HepG2 (cell line): Measurements from ENCODE around the gene PURB. TPM values are rescaled to one million over a fixed set of nuclear protein-coding genes. Genes with fewer than 3 reads are reported as not detected.

Experiments
- ARNT ChIP-seq: fragments of 450-650 bp; IDR thresholded peaks from 2 replicates; pipeline ENCODE4 v1.6.1; 2017
- ATF7 ChIP-seq, 2 experiments: fragments of 450-650 bp in 1 of 2; sonication (generic) in 1 of 2; formaldehyde crosslinking in 1 of 2; IDR thresholded peaks; 2 replicates each; pipeline versions ENCODE4 v1.4.0 to v1.6.1; 2016 to 2020; ENCODE audit warnings: antibody characterized with exemption in 1 of 2, mild to moderate bottlenecking in 1 of 2, missing genetic modification reagents in 1 of 2
- BHLHE40 ChIP-seq: IDR thresholded peaks from 2 replicates; pipeline ENCODE4 v1.6.1; 2011; ENCODE audit warnings: low read length, improper control_type of control experiment
- BRD4 ChIP-seq: sonication (generic); formaldehyde crosslinking; IDR thresholded peaks from 2 replicates; pipeline ENCODE4 v1.4.0; 2020; ENCODE audit warnings: missing genetic modification reagents
- ESRRA ChIP-seq: sonication (generic); formaldehyde crosslinking; IDR thresholded peaks from 2 replicates; pipeline ENCODE4 v1.5.1; 2020; ENCODE audit warnings: mild to moderate bottlenecking, low read depth, missing genetic modification reagents
- IRX3 ChIP-seq: sonication (generic); formaldehyde crosslinking; IDR thresholded peaks from 2 replicates; pipeline ENCODE4 v1.8.1; 2023; ENCODE audit warnings: mild to moderate bottlenecking, low read depth, missing genetic modification reagents, borderline replicate concordance
- JUN ChIP-seq: sonication (generic); formaldehyde crosslinking; IDR thresholded peaks from 2 replicates; pipeline ENCODE4 v1.4.0; 2020; ENCODE audit warnings: mild to moderate bottlenecking, missing genetic modification reagents
- KDM1A ChIP-seq: IDR thresholded peaks from 2 replicates; pipeline ENCODE4 v1.6.1; 2016; ENCODE audit warnings: missing compliant biosample characterization
- KMT2A ChIP-seq: sonication (generic); formaldehyde crosslinking; IDR thresholded peaks from 2 replicates; pipeline ENCODE4 v1.4.0; 2020; ENCODE audit warnings: missing genetic modification reagents
- MAFK ChIP-seq, 2 experiments: IDR thresholded peaks in 1 of 2; conservative IDR thresholded peaks in 1 of 2; 2 replicates each; pipeline ENCODE4 v1.6.1; 2011; ENCODE audit warnings: improper control_type of control experiment in 2 of 2, low read length in 2 of 2
- NR2F6 ChIP-seq, 2 experiments: IDR thresholded peaks; 2 replicates each; pipeline ENCODE4 v1.6.1; 2016; ENCODE audit warnings: antibody characterized with exemption in 1 of 2, mild to moderate bottlenecking in 1 of 2
- PAF1 ChIP-seq: IDR thresholded peaks from 2 replicates; pipeline ENCODE4 v1.6.1; 2016; ENCODE audit warnings: missing genetic modification reagents, missing compliant biosample characterization
- RELA ChIP-seq: sonication (generic); formaldehyde crosslinking; IDR thresholded peaks from 2 replicates; pipeline ENCODE4 v1.4.0; 2020; ENCODE audit warnings: missing genetic modification reagents
- RFXANK ChIP-seq: IDR thresholded peaks from 2 replicates; pipeline ENCODE4 v1.6.1; 2016
- SKI ChIP-seq: fragments of 450-650 bp; IDR thresholded peaks from one replicate; pipeline ENCODE4 v1.6.1; 2018; ENCODE audit warnings: mild to moderate bottlenecking; ENCODE audit not compliant: partially characterized antibody
- STAG1 ChIP-seq: sonication (generic); formaldehyde crosslinking; IDR thresholded peaks from 2 replicates; pipeline ENCODE4 v1.4.0; 2020; ENCODE audit warnings: missing genetic modification reagents
- TAF15 ChIP-seq: fragments of 200-400 bp; formaldehyde crosslinking; IDR thresholded peaks from one replicate; pipeline ENCODE4 v1.6.1; 2018; ENCODE audit warnings: mild to moderate bottlenecking, low read depth, low read length; ENCODE audit not compliant: poor library complexity, severe bottlenecking
- TCF7L2 ChIP-seq: IDR thresholded peaks from 2 replicates; pipeline ENCODE4 v1.6.1; 2011; ENCODE audit warnings: mild to moderate bottlenecking, low read depth, low read length, moderate library complexity
- ZC3H4 ChIP-seq: sonication (generic); formaldehyde crosslinking; IDR thresholded peaks from 2 replicates; pipeline ENCODE4 v1.4.0; 2020; ENCODE audit warnings: missing genetic modification reagents, borderline replicate concordance
- ZFP1 ChIP-seq: IDR thresholded peaks from 2 replicates; pipeline ENCODE4 v1.6.1; 2016
- ZNF12 ChIP-seq: sonication (generic); formaldehyde crosslinking; IDR thresholded peaks from 2 replicates; pipeline ENCODE4 v1.5.0; 2020; ENCODE audit warnings: missing genetic modification reagents
- ZNF235 ChIP-seq: sonication (generic); formaldehyde crosslinking; IDR thresholded peaks from 2 replicates; pipeline ENCODE4 v1.8.1; 2023; ENCODE audit warnings: mild to moderate bottlenecking, missing genetic modification reagents, borderline replicate concordance
- ZNF30 ChIP-seq: sonication (generic); formaldehyde crosslinking; IDR thresholded peaks from 2 replicates; pipeline ENCODE4 v1.5.0; 2020; ENCODE audit warnings: mild to moderate bottlenecking, missing genetic modification reagents
- ZNF333 ChIP-seq: sonication (generic); formaldehyde crosslinking; IDR thresholded peaks from 2 replicates; pipeline ENCODE4 v1.4.0; 2020; ENCODE audit warnings: mild to moderate bottlenecking, missing genetic modification reagents, borderline replicate concordance
- ZNF350 ChIP-seq: sonication (generic); formaldehyde crosslinking; IDR thresholded peaks from 2 replicates; pipeline ENCODE4 v1.4.0; 2020; ENCODE audit warnings: mild to moderate bottlenecking, low read depth, missing genetic modification reagents, borderline replicate concordance
- ZNF549 ChIP-seq: sonication (generic); formaldehyde crosslinking; IDR thresholded peaks from 2 replicates; pipeline ENCODE4 v1.5.0; 2020; ENCODE audit warnings: missing genetic modification reagents
- ZNF883 ChIP-seq: sonication (generic); formaldehyde crosslinking; IDR thresholded peaks from 2 replicates; pipeline ENCODE4 v1.5.1; 2020; ENCODE audit warnings: mild to moderate bottlenecking, missing genetic modification reagents; ENCODE audit errors: not compliant biosample characterization
- polyA plus RNA-seq, 8 experiments: library from polyadenylated mRNA; depleted of rRNA in 3 of 8; stranded (reverse) in 7 of 8; unstranded in 1 of 8; fragments of >200 nt; fragmentation: Illumina TruSeq in 4 of 8; extraction: Trizol in 4 of 8; gene quantifications; 2 replicates each; pipeline versions ENCODE4 v1.2.1 to v1.2.3, GENCODE V29; 2011 to 2016; ENCODE audit warnings: low read depth in 4 of 8, missing spikeins in 1 of 8, mixed read lengths in 1 of 8; ENCODE audit not compliant: insufficient read depth in 1 of 8
- total RNA-seq, 5 experiments: library from RNA; depleted of rRNA; stranded (reverse); fragments of >200 nt; fragmentation: Illumina TruSeq; extraction: Trizol; gene quantifications; 2 replicates each; pipeline ENCODE4 v1.2.3, GENCODE V29; 2016; ENCODE audit warnings: low read depth in 1 of 5
- TF ChIP-seq, protein P1 (sequence below): IDR thresholded peaks from 2 replicates; pipeline ENCODE4 v1.6.1; 2012; ENCODE audit warnings: low read depth, low read length, improper control_type of control experiment
- TF ChIP-seq, protein P2 (sequence below): sonication (generic); formaldehyde crosslinking; IDR thresholded peaks from 2 replicates; pipeline ENCODE4 v1.4.0; 2020; ENCODE audit warnings: missing genetic modification reagents; ENCODE audit errors: not compliant biosample characterization
- TF ChIP-seq, protein P3 (sequence below): IDR thresholded peaks from 2 replicates; pipeline ENCODE4 v1.6.1; 2018; ENCODE audit warnings: missing genetic modification reagents, mild to moderate bottlenecking, missing compliant biosample characterization

PURB gene
- total and polyA plus RNA-seq, 2 of the 13 experiments (the other 11 are each of a cell fraction or from before 2014, with no cell fraction given) = 2.3 to 4.3 TPM

GRCh38 chr7:44847920-44848634 lies 37.3 kb downstream of the PURB start, which contains the start of gene H2AZ2 (continued):
- no peak for TF ChIP-seq RELA (CRISPR knock-in tag)
- TF ChIP-seq, protein P1, sequence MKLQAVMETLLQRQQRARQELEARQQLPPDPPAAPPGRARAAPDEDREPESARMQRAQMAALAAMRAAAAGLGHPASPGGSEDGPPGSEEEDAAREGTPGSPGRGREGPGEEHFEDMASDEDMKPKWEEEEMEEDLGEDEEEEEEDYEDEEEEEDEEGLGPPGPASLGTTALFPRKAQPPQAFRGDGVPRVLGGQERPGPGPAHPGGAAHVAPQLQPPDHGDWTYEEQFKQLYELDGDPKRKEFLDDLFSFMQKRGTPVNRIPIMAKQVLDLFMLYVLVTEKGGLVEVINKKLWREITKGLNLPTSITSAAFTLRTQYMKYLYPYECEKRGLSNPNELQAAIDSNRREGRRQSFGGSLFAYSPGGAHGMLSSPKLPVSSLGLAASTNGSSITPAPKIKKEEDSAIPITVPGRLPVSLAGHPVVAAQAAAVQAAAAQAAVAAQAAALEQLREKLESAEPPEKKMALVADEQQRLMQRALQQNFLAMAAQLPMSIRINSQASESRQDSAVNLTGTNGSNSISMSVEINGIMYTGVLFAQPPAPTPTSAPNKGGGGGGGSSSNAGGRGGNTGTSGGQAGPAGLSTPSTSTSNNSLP = no peak
- no peak for TF ChIP-seq NR2F6 (IDR thresholded peaks at IDR 0.05)
- no peak for TF ChIP-seq NR2F6 (CRISPR knock-in tag; IDR thresholded peaks at IDR 0.05)
- TF ChIP-seq SKI = peak; percentile 91
- TF ChIP-seq ZNF12 (CRISPR knock-in tag) = no peak
- TF ChIP-seq RFXANK (CRISPR knock-in tag) = peak; percentile 71; the same call in 1 of the 2 replicates
- no peak for TF ChIP-seq ARNT
- TF ChIP-seq STAG1 (CRISPR knock-in tag) = 0 out of 2 replicates have a peak, but pooled peaks have one; percentile 18
- TF ChIP-seq, protein P2, sequence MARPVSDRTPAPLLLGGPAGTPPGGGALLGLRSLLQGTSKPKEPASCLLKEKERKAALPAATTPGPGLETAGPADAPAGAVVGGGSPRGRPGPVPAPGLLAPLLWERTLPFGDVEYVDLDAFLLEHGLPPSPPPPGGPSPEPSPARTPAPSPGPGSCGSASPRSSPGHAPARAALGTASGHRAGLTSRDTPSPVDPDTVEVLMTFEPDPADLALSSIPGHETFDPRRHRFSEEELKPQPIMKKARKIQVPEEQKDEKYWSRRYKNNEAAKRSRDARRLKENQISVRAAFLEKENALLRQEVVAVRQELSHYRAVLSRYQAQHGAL (CRISPR knock-in tag) = no peak
- TF ChIP-seq ZFP1 = 0 out of 2 replicates have a peak, but pooled peaks have one; percentile 32
- TF ChIP-seq ESRRA (CRISPR knock-in tag) = peak; percentile 52
- TF ChIP-seq, protein P3, sequence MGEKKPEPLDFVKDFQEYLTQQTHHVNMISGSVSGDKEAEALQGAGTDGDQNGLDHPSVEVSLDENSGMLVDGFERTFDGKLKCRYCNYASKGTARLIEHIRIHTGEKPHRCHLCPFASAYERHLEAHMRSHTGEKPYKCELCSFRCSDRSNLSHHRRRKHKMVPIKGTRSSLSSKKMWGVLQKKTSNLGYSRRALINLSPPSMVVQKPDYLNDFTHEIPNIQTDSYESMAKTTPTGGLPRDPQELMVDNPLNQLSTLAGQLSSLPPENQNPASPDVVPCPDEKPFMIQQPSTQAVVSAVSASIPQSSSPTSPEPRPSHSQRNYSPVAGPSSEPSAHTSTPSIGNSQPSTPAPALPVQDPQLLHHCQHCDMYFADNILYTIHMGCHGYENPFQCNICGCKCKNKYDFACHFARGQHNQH (CRISPR knock-in tag) = peak; percentile 59
- no peak for TF ChIP-seq PAF1 (CRISPR knock-in tag)
- TF ChIP-seq IRX3 (CRISPR knock-in tag) = no peak
- no peak for TF ChIP-seq ZNF30 (CRISPR knock-in tag)
- TF ChIP-seq BRD4 (CRISPR knock-in tag) = no peak
- no peak for TF ChIP-seq BHLHE40
- no peak for TF ChIP-seq ZNF883 (CRISPR knock-in tag)
- no peak for TF ChIP-seq ZC3H4 (CRISPR knock-in tag)
- TF ChIP-seq ATF7 (IDR thresholded peaks at IDR 0.05) = 0 out of 2 replicates have a peak, but pooled peaks have one; percentile 32
- TF ChIP-seq ATF7 (CRISPR knock-in tag; IDR thresholded peaks at IDR 0.05) = no peak
- no peak for TF ChIP-seq ZNF549 (CRISPR knock-in tag)
- no peak for TF ChIP-seq JUN (CRISPR knock-in tag)
- TF ChIP-seq ZNF333 (CRISPR knock-in tag) = no peak
- no peak for TF ChIP-seq KDM1A (CRISPR knock-in tag)
- TF ChIP-seq TAF15 = peak; percentile 36
- no peak for TF ChIP-seq TCF7L2
- no peak for TF ChIP-seq ZNF235 (CRISPR knock-in tag)
- TF ChIP-seq MAFK (conservative IDR thresholded peaks at IDR 0.05 in 1 of 2, IDR thresholded peaks at IDR 0.05 in 1 of 2; ENCODE audit: low read length in 2 of 2) = no peak
- no peak; the same call in 1 of the 2 replicates for TF ChIP-seq KMT2A (CRISPR knock-in tag)
- TF ChIP-seq ZNF350 (CRISPR knock-in tag) = peak; percentile 62; the same call in 1 of the 2 replicates
